ENCODE measurements around the gene CFAP53. TPM values are rescaled to one million over a fixed set of nuclear protein-coding genes. Genes with fewer than 3 reads are reported as not detected.

CFAP53 gene
- total RNA-seq, 3 donors from 2014 or later (not counting 1 experiment from before 2014, with no cell fraction given) = 0.20 to 0.24 (median 0.20) TPM

DNA sequence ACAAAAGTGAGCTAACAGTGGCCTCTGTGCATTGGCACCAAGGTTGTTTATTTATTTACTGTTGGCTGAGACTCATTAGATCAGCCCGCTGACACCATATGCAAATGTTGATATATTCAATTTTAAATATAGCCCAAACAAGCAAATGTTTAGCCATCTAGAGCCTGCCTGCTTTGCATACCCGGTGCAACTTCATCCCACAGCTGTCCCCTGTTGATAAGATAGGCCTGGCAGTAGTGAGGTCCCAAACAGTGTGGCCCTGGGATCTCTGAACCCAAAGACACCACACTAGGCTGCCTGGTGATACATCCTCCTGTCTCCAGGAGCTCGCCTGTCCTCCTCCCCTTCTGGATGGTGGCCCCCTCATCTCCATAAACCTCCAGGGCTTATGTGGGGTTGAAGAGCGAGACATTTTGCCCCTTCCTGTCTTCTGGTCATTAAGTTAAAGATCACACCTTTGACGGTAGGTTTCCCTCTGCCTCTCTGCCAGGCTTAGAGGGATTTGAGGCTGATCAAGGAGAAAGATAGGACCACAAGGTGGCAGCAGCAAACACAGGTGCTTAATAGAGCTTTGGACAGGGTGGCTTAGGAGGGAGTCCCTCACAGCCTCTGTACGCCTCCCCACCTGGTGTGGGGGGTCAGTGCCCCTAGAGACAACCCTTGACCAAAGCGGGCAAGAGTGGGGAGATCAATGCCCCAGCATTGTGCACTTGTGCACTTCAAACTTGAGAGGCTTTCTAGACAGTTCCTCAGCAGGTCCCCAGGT is 47.7 kb downstream of the CFAP53 start:
- intact Hi-C loops (cut with micrococcal nuclease) = loop anchor here (1.0 kb wide), 1 partner anchor 139 kb away; no protein-coding TSS in a partner anchor
- H3K27me3 Mint-ChIP-seq (ENCODE audit: low read depth in 2 of 2) = peaks cover 32 to 63% of the 10 kb centered on the region in 2 donors

DNA sequence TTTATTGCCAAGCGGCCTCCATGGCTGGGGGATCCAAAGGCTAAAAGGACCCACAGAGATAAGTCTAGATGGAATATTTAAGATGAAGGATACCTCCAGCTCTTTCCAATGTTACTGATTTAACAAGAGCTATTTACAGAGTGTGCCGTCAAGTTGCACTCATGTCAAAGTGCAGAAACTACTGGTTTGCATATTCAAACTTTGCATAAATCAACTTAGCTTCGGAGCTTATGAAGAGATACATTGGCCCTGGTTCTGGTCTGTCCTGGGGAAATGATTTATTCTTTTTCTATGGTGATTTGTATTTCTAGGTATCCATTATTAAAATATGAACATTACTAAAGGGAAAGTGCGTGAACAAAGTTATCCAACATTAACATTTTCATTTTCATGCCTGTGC is 57.0 kb downstream of the CFAP53 start:
- DNase-seq (no peak), ATAC-seq (no peak)
- 90% methylated on average over 3 of the region's 4 CpGs for WGBS (ENCODE audit: insufficient coverage)
- no peak overlapping the region for H3K4me3 Mint-ChIP-seq
- TF ChIP-seq, protein P1, sequence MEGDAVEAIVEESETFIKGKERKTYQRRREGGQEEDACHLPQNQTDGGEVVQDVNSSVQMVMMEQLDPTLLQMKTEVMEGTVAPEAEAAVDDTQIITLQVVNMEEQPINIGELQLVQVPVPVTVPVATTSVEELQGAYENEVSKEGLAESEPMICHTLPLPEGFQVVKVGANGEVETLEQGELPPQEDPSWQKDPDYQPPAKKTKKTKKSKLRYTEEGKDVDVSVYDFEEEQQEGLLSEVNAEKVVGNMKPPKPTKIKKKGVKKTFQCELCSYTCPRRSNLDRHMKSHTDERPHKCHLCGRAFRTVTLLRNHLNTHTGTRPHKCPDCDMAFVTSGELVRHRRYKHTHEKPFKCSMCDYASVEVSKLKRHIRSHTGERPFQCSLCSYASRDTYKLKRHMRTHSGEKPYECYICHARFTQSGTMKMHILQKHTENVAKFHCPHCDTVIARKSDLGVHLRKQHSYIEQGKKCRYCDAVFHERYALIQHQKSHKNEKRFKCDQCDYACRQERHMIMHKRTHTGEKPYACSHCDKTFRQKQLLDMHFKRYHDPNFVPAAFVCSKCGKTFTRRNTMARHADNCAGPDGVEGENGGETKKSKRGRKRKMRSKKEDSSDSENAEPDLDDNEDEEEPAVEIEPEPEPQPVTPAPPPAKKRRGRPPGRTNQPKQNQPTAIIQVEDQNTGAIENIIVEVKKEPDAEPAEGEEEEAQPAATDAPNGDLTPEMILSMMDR (IDR thresholded peaks at IDR 0.05) = no peak
- Histone ChIP-seq H3K27me3 (ENCODE audit: control insufficient read depth, insufficient read depth, low read length) (no peaks in the 10 kb centered on the region), H3K27ac (ENCODE audit: low read length) (no peak overlapping the region), H3K4me1 (ENCODE audit: control insufficient read depth, insufficient read depth, low read length) (no peaks in the 10 kb centered on the region), H3K9me3 (ENCODE audit: control insufficient read depth, insufficient read depth, low read length) (no peaks in the 10 kb centered on the region), H3K4me3 (ENCODE audit: low read length) (no peak overlapping the region), H3K36me3 (ENCODE audit: control insufficient read depth, insufficient read depth, low read length) (no peaks in the 10 kb centered on the region)
- H3K4me1 Mint-ChIP-seq = peaks cover 0 to 2% of the 10 kb centered on the region in 2 donors
- intact Hi-C loops (cut with micrococcal nuclease) = no loop called here
- H3K27me3 Mint-ChIP-seq (ENCODE audit: low read depth in 2 of 2) = peaks cover 30 to 32% of the 10 kb centered on the region in 2 donors
- no peaks in the 10 kb centered on the region for H3K36me3 Mint-ChIP-seq
- no peaks in the 10 kb centered on the region for H3K9me3 Mint-ChIP-seq
- no peak overlapping the region for H3K27ac Mint-ChIP-seq

More for the DNA sequence above, 47.7 kb downstream of the CFAP53 start:
- peaks cover 7% of the 10 kb centered on the region for H3K36me3 Mint-ChIP-seq
- H3K4me1 Mint-ChIP-seq = no peaks in the 10 kb centered on the region
- DNase-seq (peak in 1 of 2 donors; percentile 69), ATAC-seq (peak in 2 of 3 donors; percentile 41 to 54)
- Histone ChIP-seq H3K4me1 (ENCODE audit: control insufficient read depth, insufficient read depth, low read length) (no peaks in the 10 kb centered on the region), H3K4me3 (ENCODE audit: low read length) (no peak overlapping the region), H3K27ac (ENCODE audit: low read length) (no peak overlapping the region), H3K9me3 (ENCODE audit: control insufficient read depth, insufficient read depth, low read length) (peaks cover 4% of the 10 kb centered on the region), H3K27me3 (ENCODE audit: control insufficient read depth, insufficient read depth, low read length) (no peaks in the 10 kb centered on the region), H3K36me3 (ENCODE audit: control insufficient read depth, insufficient read depth, low read length) (no peaks in the 10 kb centered on the region)
- no peak overlapping the region for H3K27ac Mint-ChIP-seq
- 58% methylated on average over 7 of the region's 7 CpGs for WGBS (ENCODE audit: insufficient coverage)
- H3K4me3 Mint-ChIP-seq = no peak overlapping the region
- TF ChIP-seq, protein P1 (IDR thresholded peaks at IDR 0.05) = no peak
- H3K9me3 Mint-ChIP-seq = peaks cover 4 to 8% of the 10 kb centered on the region in 2 donors

DNA sequence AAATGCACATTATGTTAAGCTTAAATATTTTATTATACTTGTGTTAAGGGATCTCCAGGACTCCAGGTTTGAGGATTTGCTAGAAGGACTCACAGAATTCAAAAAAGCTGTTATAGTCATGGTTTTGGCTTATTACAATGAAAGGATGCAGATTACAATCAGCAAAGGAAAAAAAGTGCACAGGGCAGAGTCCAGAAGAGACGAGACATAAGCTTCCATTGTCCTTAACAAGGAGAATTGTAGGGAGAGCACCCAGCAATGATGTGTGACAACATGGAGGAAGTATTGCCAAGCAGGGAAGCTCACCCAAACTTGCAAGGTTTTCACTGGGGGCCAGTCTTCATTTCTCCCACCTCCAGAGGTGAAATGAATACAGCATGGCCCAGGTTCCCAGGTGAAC is 58.6 kb downstream of the CFAP53 start:
- TF ChIP-seq, protein P1 (IDR thresholded peaks at IDR 0.05) = no peak
- Histone ChIP-seq H3K4me1 (ENCODE audit: control insufficient read depth, insufficient read depth, low read length) (no peaks in the 10 kb centered on the region), H3K27ac (ENCODE audit: low read length) (no peak overlapping the region), H3K4me3 (ENCODE audit: low read length) (no peak overlapping the region), H3K27me3 (ENCODE audit: control insufficient read depth, insufficient read depth, low read length) (no peaks in the 10 kb centered on the region), H3K36me3 (ENCODE audit: control insufficient read depth, insufficient read depth, low read length) (no peaks in the 10 kb centered on the region), H3K9me3 (ENCODE audit: control insufficient read depth, insufficient read depth, low read length) (no peaks in the 10 kb centered on the region)
- ATAC-seq = no peak
- Mint-ChIP-seq H3K27ac (no peak overlapping the region), H3K4me3 (no peak overlapping the region), H3K4me1 (peaks cover 5 to 6% of the 10 kb centered on the region in 2 donors), H3K27me3 (ENCODE audit: low read depth in 2 of 2) (peaks cover 35 to 45% of the 10 kb centered on the region in 2 donors), H3K36me3 (no peaks in the 10 kb centered on the region), H3K9me3 (no peaks in the 10 kb centered on the region)
- 37% methylated on average over 1 of the region's 1 CpG for WGBS (ENCODE audit: insufficient coverage)
- intact Hi-C loops (cut with micrococcal nuclease) = no loop called here
- no peak for DNase-seq

Data from natural killer cell (primary cell).